ENCODE results near the gene FMNL1. TPM values are rescaled to one million over a fixed set of nuclear protein-coding genes. Genes with fewer than 3 reads are reported as not detected.

FMNL1 gene
- 0.85 and 6.0 TPM in 2 replicates for total RNA-seq

GRCh38 chr17:45221081-45222013 is at the start of gene FMNL1:
Gene FMNL1 (plus strand): TSS chr17:45221885. CDS start chr17:45222125, 240 bp downstream.

GRCh38 chr17:45261577-45262515 is 40.2 kb downstream of the FMNL1 start, which contains the start of gene SPATA32:
Gene SPATA32 (minus strand): TSS chr17:45262094. CDS start chr17:45262016, 78 bp downstream.

Other genes with a start within 250 kb of the FMNL1 start
- 37.8 and 43.9 TPM in 2 replicates for gene DCAKD, start 170.3 kb upstream of the FMNL1 start, total RNA-seq
- 56.7 and 65.1 TPM in 2 replicates for gene NMT1, start 160.6 kb upstream of the FMNL1 start, total RNA-seq
- gene PLCD3, start 89.4 kb upstream of the FMNL1 start, total RNA-seq: 68.0 and 144 TPM in 2 replicates
- 4.1 and 5.3 TPM in 2 replicates for gene ACBD4, start 86.2 kb upstream of the FMNL1 start, total RNA-seq
- gene HEXIM1, start 73.4 kb upstream of the FMNL1 start, total RNA-seq: 6.6 and 6.7 TPM in 2 replicates
- gene HEXIM2, start 60.0 kb upstream of the FMNL1 start, total RNA-seq: 4.1 and 7.9 TPM in 2 replicates
- not detected in 2 replicates for gene SPATA32, start 40.2 kb downstream of the FMNL1 start, total RNA-seq
- 1.4 and 1.5 TPM in 2 replicates for gene MAP3K14, start 95.1 kb downstream of the FMNL1 start, total RNA-seq
- gene ARHGAP27, start 211.0 kb downstream of the FMNL1 start, total RNA-seq: 38.3 and 49.2 TPM in 2 replicates

All from tracheal epithelial cell (primary cell).